Transverse colon (tissue), 4 donors: ENCODE results near the gene GPR17. TPM values are rescaled to one million over a fixed set of nuclear protein-coding genes. Genes with fewer than 3 reads are reported as not detected.

Experiments used
- DNase-seq: peaks from one replicate; pipeline ENCODE4 v3.0.0-alpha.2; 2019
- H3K27ac ChIP-seq, 4 donors: fragments of 200-600 bp; sonication (generic); 2 replicates each; pipeline ENCODE4 v1.5.1; 2016 to 2018; ENCODE audit warnings: inconsistent platforms in 4 of 4
- H3K27me3 ChIP-seq: fragments of 200-600 bp; sonication (generic); 2 replicates; pipeline ENCODE4 v1.5.1; 2017; ENCODE audit warnings: inconsistent platforms
- H3K36me3 ChIP-seq, 4 donors: fragments of 200-600 bp; sonication (generic); 2 replicates each; pipeline ENCODE4 v1.5.1; 2017 to 2019; ENCODE audit warnings: inconsistent platforms in 4 of 4
- H3K4me1 ChIP-seq, 4 donors: fragments of 200-600 bp; sonication (generic); 2 replicates each; pipeline ENCODE4 v1.5.1; 2017 to 2020; ENCODE audit warnings: inconsistent platforms in 4 of 4
- H3K4me3 ChIP-seq, 4 donors: fragments of 200-600 bp; sonication (generic); 1 replicate in 1 of 4; 2 replicates in 3 of 4; pipeline versions ENCODE4 v1.5.1 to v1.6.1; 2017 to 2019; ENCODE audit warnings: inconsistent platforms in 4 of 4
- H3K9me3 ChIP-seq, 2 donors: fragments of 200-600 bp; sonication (generic); 2 replicates each; pipeline ENCODE4 v1.5.1; 2017 to 2019; ENCODE audit warnings: inconsistent platforms in 2 of 2
- CTCF ChIP-seq, 5 experiments: fragments of 200-600 bp in 3 of 5; fragments of 450-650 bp in 2 of 5; sonication (generic) in 3 of 5; IDR thresholded peaks; 1 replicate in 2 of 5; 2 replicates in 3 of 5; pipeline ENCODE4 v1.5.1; 2016 to 2017; ENCODE audit warnings: antibody characterized with exemption in 5 of 5, inconsistent platforms in 3 of 5, mild to moderate bottlenecking in 2 of 5, moderate library complexity in 1 of 5
- EP300 ChIP-seq: sonication (generic); formaldehyde crosslinking; IDR thresholded peaks from one replicate; pipeline ENCODE4 v1.6.1; 2017; ENCODE audit warnings: antibody characterized with exemption, low read depth
- POLR2A ChIP-seq: fragments of 450-650 bp; IDR thresholded peaks from one replicate; pipeline ENCODE4 v1.6.1; 2016; ENCODE audit warnings: antibody characterized with exemption, mild to moderate bottlenecking, moderate library complexity
- POLR2AphosphoS5 ChIP-seq, 3 donors: sonication (generic); formaldehyde crosslinking; IDR thresholded peaks; one replicate each; pipeline ENCODE4 v1.6.1; 2016; ENCODE audit warnings: antibody characterized with exemption in 3 of 3
- WGBS, 2 donors: methylation state at CpG; one replicate each; pipeline ENCODE4 v1.1.5; 2018; ENCODE audit warnings: low coverage in 1 of 2; 5-methylcytosine and 5-hydroxymethylcytosine counted together
- in situ Hi-C, 4 donors: fragments of 200-750 bp; cut with MboI; loops; one replicate each; pipeline versions ENCODE4 v1.15.0 to v1.15.1; 2017; ENCODE audit warnings: low sequenced_read_pairs in 3 of 4, low pct_ligation_motif_present in 1 of 4, low pct_unique_long_range_greater_than_20kb in 1 of 4
- intact Hi-C: fragments of 100-400 bp; cut with DNase I; formaldehyde crosslinking; loops from one replicate; pipeline ENCODE4 v1.15.1; 2023; ENCODE audit warnings: low total_unique reads
- total RNA-seq, 4 donors: library from RNA; depleted of rRNA; stranded (reverse); fragments of >200 nt; gene quantifications; one replicate each; pipeline ENCODE4 v1.1.0, GENCODE V29; 2016

The GPR17 gene
- total RNA-seq, 4 donors from 2014 or later = 0.14 TPM; not detected in 3

- in situ Hi-C loops (no loop called here), intact Hi-C loops (no loop called here)
- Histone ChIP-seq H3K36me3 (no peaks in the 10 kb centered on the region), H3K27ac (no peak overlapping the region), H3K4me1 (no peaks in the 10 kb centered on the region), H3K27me3 (no peaks in the 10 kb centered on the region), H3K9me3 (no peaks in the 10 kb centered on the region), H3K4me3 (no peak overlapping the region)
- DNase-seq = peak; percentile 8
- TF ChIP-seq EP300 = no peak
- no peak for TF ChIP-seq POLR2AphosphoS5 (IDR thresholded peaks at IDR 0.05)
- no peak for TF ChIP-seq CTCF (IDR thresholded peaks at IDR 0.05)
- no peak for TF ChIP-seq POLR2A
- 69 to 90% methylated on average over 3 of the region's 3 CpGs for WGBS, 2 donors
Measured at GRCh38 chr2:127620866-127621265, 25.1 kb upstream of the GPR17 start.

GRCh38 chr2:127621981-127622431 is 23.9 kb upstream of the GPR17 start:
- H3K36me3 ChIP-seq = no peaks in the 10 kb centered on the region
- no peaks in the 10 kb centered on the region for H3K27me3 ChIP-seq
- DNase-seq = peak; percentile 3
- intact Hi-C loops = no loop called here
- H3K27ac ChIP-seq = no peak overlapping the region
- TF ChIP-seq POLR2AphosphoS5 (IDR thresholded peaks at IDR 0.05) = no peak
- TF ChIP-seq CTCF (IDR thresholded peaks at IDR 0.05) = no peak
- no peak for TF ChIP-seq EP300
- no peak for TF ChIP-seq POLR2A
- H3K4me3 ChIP-seq = no peak overlapping the region
- no peaks in the 10 kb centered on the region for H3K4me1 ChIP-seq
- in situ Hi-C loops = no loop called here
- WGBS, 2 donors = 95% methylated on average over 15 of the region's 15 CpGs; no CpG with 5 or more reads in 1 of the 2 donors
- no peaks in the 10 kb centered on the region for H3K9me3 ChIP-seq

GRCh38 chr2:127622561-127623387 is 23.2 kb upstream of the GPR17 start:
- H3K27me3 ChIP-seq = no peaks in the 10 kb centered on the region
- no peak overlapping the region for H3K4me3 ChIP-seq
- H3K4me1 ChIP-seq = no peaks in the 10 kb centered on the region
- no peak overlapping the region for H3K27ac ChIP-seq
- peak; percentile 5 for DNase-seq
- in situ Hi-C loops = no loop called here
- H3K9me3 ChIP-seq = no peaks in the 10 kb centered on the region
- WGBS, 2 donors = 93% methylated on average over 19 of the region's 21 CpGs; no CpG with 5 or more reads in 1 of the 2 donors
- TF ChIP-seq POLR2A (no peak), EP300 (no peak)
- intact Hi-C loops = no loop called here
- H3K36me3 ChIP-seq = no peaks in the 10 kb centered on the region

GRCh38 chr2:127623388-127624319 is 22.3 kb upstream of the GPR17 start:
- intact Hi-C loops (no loop called here), in situ Hi-C loops (no loop called here)
- peak; percentile 6 for DNase-seq
- Histone ChIP-seq H3K27ac (no peak overlapping the region), H3K27me3 (no peaks in the 10 kb centered on the region), H3K9me3 (no peaks in the 10 kb centered on the region), H3K4me1 (no peaks in the 10 kb centered on the region), H3K36me3 (no peaks in the 10 kb centered on the region), H3K4me3 (no peak overlapping the region)
- TF ChIP-seq POLR2A = no peak
- TF ChIP-seq POLR2AphosphoS5 (IDR thresholded peaks at IDR 0.05) = no peak
- no peak for TF ChIP-seq CTCF (IDR thresholded peaks at IDR 0.05)
- no peak for TF ChIP-seq EP300
- WGBS, 2 donors = 87% methylated on average over 38 of the region's 38 CpGs; no CpG with 5 or more reads in 1 of the 2 donors
